Superior temporal gyrus (tissue), 1 donor: ENCODE results near the gene BRCA1.
A peak's percentile ranks its signal among the peaks of the same experiment; 100 is the strongest.
"Not testable (repeated sequence)": the region's sequence is repeated elsewhere in the genome, so short reads cannot be mapped to it uniquely, and the experiment has no call there.

ENCODE experiments used
- DNase-seq: peaks from one replicate; pipeline ENCODE4 v3.0.0-alpha.2; 2016; ENCODE audit errors: extremely low spot score

BRCA1 gene

GRCh38 chr17:43125133-43125966, at the start of gene BRCA1:
Gene BRCA1 (minus strand): TSS chr17:43125364. CDS start chr17:43124096, 1,268 bp downstream.
- DNase-seq: peak; percentile 98

- peak; percentile 49 for DNase-seq
These were observed 46.7 kb upstream of the BRCA1 start for GRCh38 chr17:43171586-43172487.

- peak; percentile 100 for DNase-seq
These were observed 45.8 kb upstream of the BRCA1 start, which contains the start of gene NBR1 for GRCh38 chr17:43170766-43171585. Gene NBR1 (plus strand): TSS chr17:43171214. CDS start chr17:43175800, 4,586 bp downstream.

GRCh38 chr17:43170140-43170765, 45.1 kb upstream of the BRCA1 start:
- peak; percentile 96 for DNase-seq

GRCh38 chr17:43169561-43170139, 44.5 kb upstream of the BRCA1 start:
- DNase-seq: no peak

- not testable (repeated sequence) for DNase-seq
These were observed 40.8 kb upstream of the BRCA1 start for GRCh38 chr17:43165971-43166370.

GRCh38 chr17:43159957-43160356, 34.8 kb upstream of the BRCA1 start:
- DNase-seq: not testable (repeated sequence)

- DNase-seq: not testable (repeated sequence)
These were observed 34.1 kb upstream of the BRCA1 start for GRCh38 chr17:43159232-43159631.

GRCh38 chr17:43155666-43156065, 30.5 kb upstream of the BRCA1 start:
- DNase-seq: no peak

GRCh38 chr17:43153197-43153835, 28.2 kb upstream of the BRCA1 start:
- not testable (repeated sequence) for DNase-seq

GRCh38 chr17:43151880-43152456, 26.8 kb upstream of the BRCA1 start:
- DNase-seq: no peak

GRCh38 chr17:43146649-43147048, 21.5 kb upstream of the BRCA1 start:
- no peak for DNase-seq

GRCh38 chr17:43143201-43143600, 18.0 kb upstream of the BRCA1 start:
- no peak for DNase-seq

- no peak for DNase-seq
These were observed 17.0 kb upstream of the BRCA1 start for GRCh38 chr17:43142153-43142552.

- no peak for DNase-seq
These were observed 15.5 kb upstream of the BRCA1 start for GRCh38 chr17:43140396-43141332.

- not testable (repeated sequence) for DNase-seq
These were observed 13.4 kb upstream of the BRCA1 start for GRCh38 chr17:43138531-43138930.

- not testable (repeated sequence) for DNase-seq
These were observed 11.4 kb upstream of the BRCA1 start for GRCh38 chr17:43136574-43136973.

GRCh38 chr17:43135454-43135819, 10.3 kb upstream of the BRCA1 start:
- DNase-seq: no peak
